Measurements from ENCODE around the gene MBLAC1.
"Not testable (repeated sequence)": the region's sequence is repeated elsewhere in the genome, so short reads cannot be mapped to it uniquely, and the experiment has no call there.

The MBLAC1 gene

DNA sequence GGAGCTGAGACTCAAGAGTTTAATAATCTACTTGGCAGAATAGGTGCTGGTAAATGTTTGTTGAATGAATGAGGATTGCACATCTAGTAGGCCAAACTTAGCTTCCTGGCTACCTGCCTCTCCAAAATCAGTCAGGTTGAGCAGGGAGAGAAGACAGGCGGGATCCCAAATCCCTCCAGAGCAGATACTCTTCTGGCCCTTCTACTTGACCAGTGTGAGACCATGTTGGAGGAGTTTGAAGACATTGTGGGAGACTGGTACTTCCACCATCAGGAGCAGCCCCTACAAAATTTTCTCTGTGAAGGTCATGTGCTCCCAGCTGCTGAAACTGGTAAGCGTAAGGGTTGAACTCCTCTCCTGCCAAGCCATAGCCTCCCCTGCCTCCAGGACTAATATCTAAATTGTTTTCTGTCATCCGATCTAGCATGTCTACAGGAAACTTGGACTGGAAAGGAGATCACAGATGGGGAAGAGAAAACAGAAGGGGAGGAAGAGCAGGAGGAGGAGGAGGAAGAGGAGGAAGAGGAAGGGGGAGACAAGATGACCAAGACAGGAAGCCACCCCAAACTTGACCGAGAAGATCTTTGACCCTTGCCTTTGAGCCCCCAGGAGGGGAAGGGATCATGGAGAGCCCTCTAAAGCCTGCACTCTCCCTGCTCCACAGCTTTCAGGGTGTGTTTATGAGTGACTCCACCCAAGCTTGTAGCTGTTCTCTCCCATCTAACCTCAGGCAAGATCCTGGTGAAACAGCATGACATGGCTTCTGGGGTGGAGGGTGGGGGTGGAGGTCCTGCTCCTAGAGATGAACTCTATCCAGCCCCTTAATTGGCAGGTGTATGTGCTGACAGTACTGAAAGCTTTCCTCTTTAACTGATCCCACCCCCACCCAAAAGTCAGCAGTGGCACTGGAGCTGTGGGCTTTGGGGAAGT lies 2.2 kb upstream of the MBLAC1 start:
- Mint-ChIP-seq H3K9me3 (no peaks in the 10 kb centered on the region), H3K36me3 (ENCODE audit: low read depth) (peaks cover 43% of the 10 kb centered on the region), H3K4me1 (ENCODE audit: low read depth) (peaks cover 40% of the 10 kb centered on the region)

DNA sequence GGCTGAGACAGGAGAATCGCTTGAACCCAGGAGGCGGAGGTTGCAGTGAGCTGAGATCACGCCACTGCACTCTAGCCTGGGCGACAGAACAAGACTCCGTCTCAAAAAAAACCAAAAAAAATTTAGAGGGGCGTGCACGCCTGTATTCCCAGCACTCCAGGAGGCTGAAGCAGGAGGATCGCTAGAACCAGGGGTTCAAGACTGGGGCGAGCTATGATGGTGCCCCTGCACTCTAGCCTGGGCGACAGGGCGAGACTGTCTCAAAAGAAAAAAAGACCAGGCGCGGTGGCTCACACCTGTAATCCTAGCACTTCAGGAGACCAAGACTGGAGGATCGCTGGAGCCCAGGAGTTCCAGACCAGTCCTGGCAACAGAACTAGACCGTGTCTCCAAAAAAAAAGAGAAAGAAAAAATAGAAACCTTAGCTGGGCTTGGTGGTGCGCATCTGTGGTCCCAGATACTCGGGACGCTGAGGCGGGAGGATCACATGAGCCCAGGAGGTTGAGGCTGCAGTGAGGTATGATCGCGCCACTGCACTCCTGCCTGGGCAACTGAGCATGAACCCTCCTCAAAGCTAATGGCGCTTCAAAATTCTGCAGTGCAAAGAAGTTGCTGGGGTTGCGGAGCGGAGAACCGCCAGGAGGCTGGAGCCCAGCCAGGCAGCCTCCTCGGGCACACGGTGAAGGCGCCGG lies 382 bp upstream of the MBLAC1 start:
- H3K27me3 Mint-ChIP-seq, result no peaks in the 10 kb centered on the region
- peak overlapping the region; percentile 100 for H3K27ac Mint-ChIP-seq
- H3K4me1 Mint-ChIP-seq (ENCODE audit: low read depth), result peaks cover 41% of the 10 kb centered on the region
- no peak for DNase-seq
- H3K9me3 Mint-ChIP-seq, result no peaks in the 10 kb centered on the region
- H3K36me3 Mint-ChIP-seq (ENCODE audit: low read depth), result peaks cover 40% of the 10 kb centered on the region
- peak overlapping the region; percentile 99 for H3K4me3 Mint-ChIP-seq

More for the DNA sequence above, 2.2 kb upstream of the MBLAC1 start:
- H3K4me3 Mint-ChIP-seq, result peak overlapping the region; percentile 99
- H3K27me3 Mint-ChIP-seq, result no peaks in the 10 kb centered on the region
- DNase-seq, result no peak
- peak overlapping the region; percentile 100 for H3K27ac Mint-ChIP-seq

- peaks cover 40% of the 10 kb centered on the region for H3K4me1 Mint-ChIP-seq (ENCODE audit: low read depth)
- no peaks in the 10 kb centered on the region for H3K27me3 Mint-ChIP-seq
- peaks cover 30% of the 10 kb centered on the region for H3K36me3 Mint-ChIP-seq (ENCODE audit: low read depth)
- H3K4me3 Mint-ChIP-seq, result peak overlapping the region; percentile 99
- peak; percentile 63 for DNase-seq
- peak overlapping the region; percentile 82 for H3K27ac Mint-ChIP-seq
- H3K9me3 Mint-ChIP-seq, result no peaks in the 10 kb centered on the region
Measured at GRCh38 chr7:100127866-100128636, 1.3 kb downstream of the MBLAC1 start.

- Mint-ChIP-seq H3K27ac (peak overlapping the region; percentile 82), H3K36me3 (ENCODE audit: low read depth) (peaks cover 28% of the 10 kb centered on the region), H3K4me1 (ENCODE audit: low read depth) (peaks cover 40% of the 10 kb centered on the region), H3K27me3 (no peaks in the 10 kb centered on the region), H3K4me3 (peak overlapping the region; percentile 99), H3K9me3 (no peaks in the 10 kb centered on the region)
- no peak for DNase-seq
Measured at GRCh38 chr7:100128637-100128963, 1.8 kb downstream of the MBLAC1 start.

GRCh38 chr7:100130220-100130607 lies 3.4 kb downstream of the MBLAC1 start:
- not testable (repeated sequence) for DNase-seq, H3K27ac Mint-ChIP-seq, H3K9me3 Mint-ChIP-seq, H3K4me3 Mint-ChIP-seq, H3K27me3 Mint-ChIP-seq
- Mint-ChIP-seq H3K36me3 (ENCODE audit: low read depth) (peaks cover 15% of the 10 kb centered on the region), H3K4me1 (ENCODE audit: low read depth) (peaks cover 28% of the 10 kb centered on the region)

DNA sequence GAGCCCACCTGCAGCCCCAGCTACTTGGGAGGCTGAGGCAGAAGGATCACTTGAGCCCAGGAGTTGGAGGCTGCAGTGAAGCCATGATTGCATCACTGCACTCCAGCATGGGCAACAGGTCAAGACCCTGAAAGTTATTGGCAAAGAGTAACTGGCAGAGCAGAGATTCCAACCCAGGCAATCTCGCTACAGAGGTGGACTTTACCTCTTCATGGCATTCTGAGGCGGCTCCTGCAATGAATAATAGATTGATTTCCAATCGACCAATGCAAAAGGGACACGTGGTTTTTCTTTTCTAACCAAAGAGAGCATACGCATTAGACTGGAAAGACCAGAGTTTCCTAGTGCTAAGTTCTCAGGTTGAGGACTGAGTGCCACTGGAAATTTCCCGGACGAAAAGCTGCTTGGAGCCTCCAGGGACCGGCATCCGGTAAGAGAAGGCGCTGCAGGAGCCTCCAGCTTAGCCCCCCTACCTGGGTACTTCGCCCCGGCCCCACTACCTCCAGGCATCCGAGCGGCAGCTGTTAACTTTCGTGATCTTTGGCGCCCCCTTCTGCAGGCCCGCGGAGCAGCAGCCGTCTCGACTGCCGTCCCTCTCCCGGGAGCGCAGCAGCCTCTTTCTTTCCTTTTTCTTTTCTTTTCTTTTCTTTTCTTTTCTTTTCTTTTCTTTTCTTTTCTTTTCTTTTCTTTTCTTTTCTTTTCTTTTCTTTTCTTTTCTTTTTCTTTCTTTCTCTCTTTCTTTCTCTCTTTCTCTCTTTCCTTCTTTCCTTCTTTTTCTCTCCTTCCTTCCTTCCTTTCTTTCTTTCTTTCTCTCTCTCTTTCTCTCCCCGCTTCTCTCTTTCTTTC lies 4.1 kb downstream of the MBLAC1 start:
- peak; percentile 92 for DNase-seq
- H3K36me3 Mint-ChIP-seq (ENCODE audit: low read depth), result peaks cover 11% of the 10 kb centered on the region
- H3K4me1 Mint-ChIP-seq (ENCODE audit: low read depth), result peaks cover 24% of the 10 kb centered on the region
- no peak overlapping the region for H3K27ac Mint-ChIP-seq
- no peaks in the 10 kb centered on the region for H3K27me3 Mint-ChIP-seq
- H3K9me3 Mint-ChIP-seq, result no peaks in the 10 kb centered on the region
- H3K4me3 Mint-ChIP-seq, result peak overlapping the region; percentile 6

GRCh38 chr7:100132126-100132525 lies 5.4 kb downstream of the MBLAC1 start:
- H3K4me1 Mint-ChIP-seq (ENCODE audit: low read depth), result peaks cover 21% of the 10 kb centered on the region
- no peaks in the 10 kb centered on the region for H3K36me3 Mint-ChIP-seq (ENCODE audit: low read depth)
- H3K9me3 Mint-ChIP-seq, result no peaks in the 10 kb centered on the region
- H3K27me3 Mint-ChIP-seq, result no peaks in the 10 kb centered on the region
- no peak overlapping the region for H3K27ac Mint-ChIP-seq
- no peak overlapping the region for H3K4me3 Mint-ChIP-seq
- DNase-seq, result no peak

GRCh38 chr7:100132697-100133151 lies 6.0 kb downstream of the MBLAC1 start:
- Mint-ChIP-seq H3K9me3 (no peaks in the 10 kb centered on the region), H3K4me1 (ENCODE audit: low read depth) (peaks cover 23% of the 10 kb centered on the region), H3K36me3 (ENCODE audit: low read depth) (no peaks in the 10 kb centered on the region), H3K27ac (no peak overlapping the region), H3K4me3 (no peak overlapping the region), H3K27me3 (no peaks in the 10 kb centered on the region)
- DNase-seq, result peak; percentile 71

GRCh38 chr7:100137851-100138760 lies 11.3 kb downstream of the MBLAC1 start:
- Mint-ChIP-seq H3K36me3 (ENCODE audit: low read depth) (no peaks in the 10 kb centered on the region), H3K27me3 (no peaks in the 10 kb centered on the region), H3K9me3 (no peaks in the 10 kb centered on the region), H3K4me3 (no peak overlapping the region), H3K27ac (no peak overlapping the region), H3K4me1 (ENCODE audit: low read depth) (peaks cover 17% of the 10 kb centered on the region)
- DNase-seq, result no peak

DNA sequence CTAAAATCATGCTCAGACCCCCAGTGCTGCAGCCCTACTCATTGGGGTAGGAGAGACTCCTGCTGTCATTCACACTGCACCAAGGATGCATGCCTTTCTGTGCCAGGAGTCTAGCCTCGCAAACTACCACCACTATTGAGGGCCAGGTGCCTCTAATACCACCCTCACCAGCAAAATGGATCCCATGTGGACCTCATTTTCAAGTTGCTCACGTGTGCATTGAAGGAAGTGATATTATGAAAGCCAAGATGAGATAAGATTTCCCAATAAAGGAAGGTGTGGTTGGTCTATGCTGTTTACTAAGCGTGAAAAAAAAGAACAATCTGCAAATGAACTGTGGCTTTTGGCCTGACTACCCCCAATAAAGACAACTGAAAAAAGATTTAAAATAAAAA lies 14.8 kb downstream of the MBLAC1 start:
- no peak for DNase-seq
- Mint-ChIP-seq H3K4me1 (ENCODE audit: low read depth) (peaks cover 17% of the 10 kb centered on the region), H3K36me3 (ENCODE audit: low read depth) (no peaks in the 10 kb centered on the region), H3K4me3 (no peak overlapping the region), H3K27ac (no peak overlapping the region), H3K9me3 (no peaks in the 10 kb centered on the region), H3K27me3 (no peaks in the 10 kb centered on the region)

GRCh38 chr7:100142461-100142860 lies 15.7 kb downstream of the MBLAC1 start:
- Mint-ChIP-seq H3K4me3 (no peak overlapping the region), H3K4me1 (ENCODE audit: low read depth) (peaks cover 17% of the 10 kb centered on the region), H3K27me3 (no peaks in the 10 kb centered on the region), H3K36me3 (ENCODE audit: low read depth) (no peaks in the 10 kb centered on the region), H3K27ac (no peak overlapping the region), H3K9me3 (no peaks in the 10 kb centered on the region)
- DNase-seq, result no peak

GRCh38 chr7:100146350-100146749 lies 19.6 kb downstream of the MBLAC1 start:
- H3K36me3 Mint-ChIP-seq (ENCODE audit: low read depth), result peaks cover 17% of the 10 kb centered on the region
- H3K27me3 Mint-ChIP-seq, result not testable (repeated sequence)
- peaks cover 23% of the 10 kb centered on the region for H3K4me1 Mint-ChIP-seq (ENCODE audit: low read depth)

GRCh38 chr7:100147278-100147677 lies 20.5 kb downstream of the MBLAC1 start:
- H3K27ac Mint-ChIP-seq, result no peak overlapping the region
- H3K4me3 Mint-ChIP-seq, result no peak overlapping the region
- no peaks in the 10 kb centered on the region for H3K9me3 Mint-ChIP-seq
- no peak for DNase-seq
- H3K27me3 Mint-ChIP-seq, result no peaks in the 10 kb centered on the region
- H3K36me3 Mint-ChIP-seq (ENCODE audit: low read depth), result peaks cover 25% of the 10 kb centered on the region
- peaks cover 26% of the 10 kb centered on the region for H3K4me1 Mint-ChIP-seq (ENCODE audit: low read depth)

More at GRCh38 chr7:100146350-100146749, 19.6 kb downstream of the MBLAC1 start:
- DNase-seq, H3K9me3 Mint-ChIP-seq, H3K27ac Mint-ChIP-seq, H3K4me3 Mint-ChIP-seq: not testable (repeated sequence)

Data from activated T-cell treated with anti-CD3 and anti-CD28 coated beads, Interleukin-2, amount 50 U/mL, for 24 hours (primary cell).